HEK293 (cell line): Measurements from ENCODE around the gene TOR2A.

Experiments used
- CTCF ChIA-PET: fragments of 350-600 bp; formaldehyde crosslinking; extraction: SDS; loops from one replicate; lab custom pipeline; 2021; ENCODE audit warnings: antibody characterized with exemption; lab: Yijun Ruan, JAX
- POLR2A ChIA-PET: fragments of 300-600 bp; formaldehyde crosslinking; extraction: SDS; loops from one replicate; lab custom pipeline; 2020; ENCODE audit warnings: antibody characterized with exemption, inconsistent platforms; lab: Yijun Ruan, JAX
- H3K27ac ChIP-seq: fragments of 200-500 bp; sonication (Bioruptor generic); 2 replicates; pipeline ENCODE4 v1.5.1; 2014; ENCODE audit warnings: low read depth, low read length, control low read depth, inconsistent platforms; ENCODE audit errors: extremely low read depth
- H3K36me3 ChIP-seq, 2 experiments: fragments of 200-500 bp in 1 of 2; sonication (Bioruptor generic) in 1 of 2; 1 replicate in 1 of 2; 2 replicates in 1 of 2; pipeline ENCODE4 v1.5.1; 2014 to 2017; ENCODE audit warnings: inconsistent platforms in 2 of 2, low read length in 2 of 2; ENCODE audit not compliant: control insufficient read depth in 2 of 2, insufficient read depth in 1 of 2
- H3K4me1 ChIP-seq: fragments of 200-500 bp; sonication (Bioruptor generic); 2 replicates; pipeline ENCODE4 v1.5.1; 2014; ENCODE audit warnings: mild to moderate bottlenecking, low read length, inconsistent platforms; ENCODE audit not compliant: control insufficient read depth, insufficient read depth
- H3K4me3 ChIP-seq: 2 replicates; pipeline ENCODE4 v1.5.1; 2011; ENCODE audit warnings: low read depth, mild to moderate bottlenecking, control low read depth, low read length, moderate library complexity
- H3K9me3 ChIP-seq: fragments of 200-500 bp; sonication (Bioruptor generic); 2 replicates; pipeline ENCODE4 v1.5.1; 2014; ENCODE audit warnings: low read depth, low read length, inconsistent platforms; ENCODE audit not compliant: control insufficient read depth, insufficient read depth
- BCL11A ChIP-seq: fragments of 450-650 bp; formaldehyde crosslinking; IDR thresholded peaks from 2 replicates; pipeline ENCODE4 v1.5.1; 2016; ENCODE audit warnings: low read depth, missing biosample characterization, missing genetic modification characterization
- KLF1 ChIP-seq: fragments of 450-650 bp; formaldehyde crosslinking; IDR thresholded peaks from 2 replicates; pipeline ENCODE4 v1.5.1; 2016; ENCODE audit warnings: missing biosample characterization, missing genetic modification characterization
- MZF1 ChIP-seq: fragments of 450-650 bp; formaldehyde crosslinking; IDR thresholded peaks from 2 replicates; pipeline ENCODE4 v1.5.1; 2017; ENCODE audit warnings: missing biosample characterization, missing genetic modification characterization, borderline replicate concordance
- PRDM1 ChIP-seq: fragments of 450-650 bp; formaldehyde crosslinking; IDR thresholded peaks from 2 replicates; pipeline ENCODE4; 2016; ENCODE audit warnings: missing biosample characterization, missing genetic modification characterization
- TCF7L2 ChIP-seq: IDR thresholded peaks from 2 replicates; pipeline ENCODE4 v1.6.1; 2011; ENCODE audit warnings: low read depth, mild to moderate bottlenecking, inconsistent platforms, low read length, moderate library complexity, borderline replicate concordance
- ZBTB17 ChIP-seq: fragments of 450-650 bp; formaldehyde crosslinking; IDR thresholded peaks from 2 replicates; pipeline ENCODE4 v1.5.1; 2016; ENCODE audit warnings: missing biosample characterization, missing genetic modification characterization
- ZFP3 ChIP-seq: fragments of 450-650 bp; formaldehyde crosslinking; IDR thresholded peaks from 2 replicates; pipeline ENCODE4 v1.5.1; 2016; ENCODE audit warnings: low read depth, missing biosample characterization, missing genetic modification characterization
- ZFP69B ChIP-seq: fragments of 450-650 bp; formaldehyde crosslinking; IDR thresholded peaks from 2 replicates; pipeline ENCODE4 v1.5.1; 2016; ENCODE audit warnings: missing biosample characterization, missing genetic modification characterization
- ZNF133 ChIP-seq: fragments of 450-650 bp; formaldehyde crosslinking; IDR thresholded peaks from 2 replicates; pipeline ENCODE4 v1.5.1; 2016; ENCODE audit warnings: missing biosample characterization, missing genetic modification characterization
- ZNF211 ChIP-seq: fragments of 450-650 bp; formaldehyde crosslinking; IDR thresholded peaks from 2 replicates; pipeline ENCODE4 v1.5.1; 2016; ENCODE audit warnings: low read depth, missing biosample characterization, missing genetic modification characterization
- ZNF221 ChIP-seq: fragments of 450-650 bp; formaldehyde crosslinking; IDR thresholded peaks from 2 replicates; pipeline ENCODE4 v1.5.1; 2017; ENCODE audit warnings: missing biosample characterization, missing genetic modification characterization, borderline replicate concordance
- ZNF501 ChIP-seq: fragments of 450-650 bp; formaldehyde crosslinking; IDR thresholded peaks from 2 replicates; pipeline ENCODE4 v1.5.1; 2016; ENCODE audit warnings: missing biosample characterization, missing genetic modification characterization
- ZNF558 ChIP-seq: fragments of 450-650 bp; formaldehyde crosslinking; IDR thresholded peaks from 2 replicates; pipeline ENCODE4 v1.5.1; 2016; ENCODE audit warnings: missing biosample characterization, missing genetic modification characterization
- ZNF658 ChIP-seq: fragments of 450-650 bp; formaldehyde crosslinking; IDR thresholded peaks from 2 replicates; pipeline ENCODE4; 2016; ENCODE audit warnings: missing biosample characterization, missing genetic modification characterization
- ZNF768 ChIP-seq: fragments of 450-650 bp; formaldehyde crosslinking; IDR thresholded peaks from 2 replicates; pipeline ENCODE4 v1.5.1; 2018; ENCODE audit warnings: missing biosample characterization, mild to moderate bottlenecking, missing genetic modification characterization
- TF ChIP-seq, protein P1 (sequence below): fragments of 450-650 bp; formaldehyde crosslinking; IDR thresholded peaks from 2 replicates; pipeline ENCODE4 v1.5.1; 2016; ENCODE audit warnings: missing biosample characterization, missing genetic modification characterization
- TF ChIP-seq, protein P2 (sequence below): fragments of 450-650 bp; formaldehyde crosslinking; IDR thresholded peaks from 2 replicates; pipeline ENCODE4 v1.5.1; 2016; ENCODE audit warnings: missing biosample characterization, missing genetic modification characterization
- TF ChIP-seq, protein P3 (sequence below): fragments of 450-650 bp; formaldehyde crosslinking; IDR thresholded peaks from 2 replicates; pipeline ENCODE4 v1.5.1; 2016; ENCODE audit warnings: missing biosample characterization, missing genetic modification characterization
- TF ChIP-seq, protein P4 (sequence below): fragments of 450-650 bp; formaldehyde crosslinking; IDR thresholded peaks from 2 replicates; pipeline ENCODE4 v1.5.1; 2017; ENCODE audit warnings: missing biosample characterization, missing genetic modification characterization
- TF ChIP-seq, protein P5 (sequence below): fragments of 450-650 bp; formaldehyde crosslinking; IDR thresholded peaks from 2 replicates; pipeline ENCODE4 v1.5.1; 2016; ENCODE audit warnings: missing biosample characterization, missing genetic modification characterization
- TF ChIP-seq, protein P6 (sequence below): fragments of 450-650 bp; formaldehyde crosslinking; IDR thresholded peaks from 2 replicates; pipeline ENCODE4 v1.5.1; 2016; ENCODE audit warnings: missing biosample characterization, missing genetic modification characterization

Gene TOR2A

DNA sequence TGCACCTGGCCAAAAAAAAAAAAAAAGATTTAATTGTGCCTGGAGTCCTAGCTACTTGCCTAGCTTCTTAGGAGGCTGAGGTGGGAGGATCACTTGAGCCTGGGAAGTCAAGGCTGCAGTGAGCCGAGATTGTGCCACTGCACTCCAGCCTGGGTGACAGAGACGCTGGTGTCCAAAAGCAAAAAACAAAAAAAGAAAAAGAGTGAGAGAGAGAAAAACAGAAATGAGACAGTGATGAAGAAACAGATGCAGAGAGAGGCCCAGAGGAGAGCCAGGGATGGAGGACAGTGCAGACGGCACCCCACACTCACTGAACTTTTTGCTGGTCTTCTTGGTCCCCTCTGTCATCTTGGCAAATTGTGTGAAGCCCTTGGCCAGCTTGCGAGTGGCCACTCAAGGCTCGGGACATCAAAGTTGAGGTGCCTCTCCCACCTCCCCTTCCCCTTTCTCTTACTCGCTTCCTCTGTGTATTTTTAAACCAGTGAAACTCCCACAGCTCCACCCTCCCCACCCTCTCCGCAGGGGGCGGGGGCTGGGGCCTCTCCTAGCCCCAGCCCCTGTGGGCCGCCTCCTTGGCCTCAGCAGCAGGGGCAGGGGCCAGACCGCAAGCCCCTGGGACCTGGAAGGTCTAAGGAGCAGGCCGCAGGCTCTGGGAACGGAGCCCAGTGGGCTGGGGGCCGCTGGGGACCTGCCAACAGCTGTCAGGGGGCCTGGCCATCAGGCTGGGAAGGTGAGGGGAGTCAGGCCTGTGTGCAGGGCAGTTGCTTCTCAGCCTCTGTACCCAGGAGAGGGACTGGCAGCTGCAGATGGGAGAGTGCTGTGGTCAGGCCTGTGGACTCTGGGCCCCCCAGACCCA lies 43.4 kb upstream of the TOR2A start, which contains the start of gene SH2D3C (continued):
- TF ChIP-seq, protein P1, sequence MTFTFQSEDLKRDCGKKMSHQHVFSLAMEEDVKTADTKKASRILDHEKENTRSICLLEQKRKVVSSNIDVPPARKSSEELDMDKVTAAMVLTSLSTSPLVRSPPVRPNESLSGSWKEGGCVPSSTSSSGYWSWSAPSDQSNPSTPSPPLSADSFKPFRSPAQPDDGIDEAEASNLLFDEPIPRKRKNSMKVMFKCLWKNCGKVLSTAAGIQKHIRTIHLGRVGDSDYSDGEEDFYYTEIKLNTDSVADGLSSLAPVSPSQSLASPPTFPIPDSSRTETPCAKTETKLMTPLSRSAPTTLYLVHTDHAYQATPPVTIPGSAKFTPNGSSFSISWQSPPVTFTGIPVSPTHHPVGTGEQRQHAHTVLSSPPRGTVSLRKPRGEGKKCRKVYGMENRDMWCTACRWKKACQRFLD (tag by site-specific recombination): no peak
- TF ChIP-seq ZNF221 (tag by site-specific recombination) (no peak), ZNF768 (no peak), ZFP69B (tag by site-specific recombination) (no peak)
- TF ChIP-seq, protein P2, sequence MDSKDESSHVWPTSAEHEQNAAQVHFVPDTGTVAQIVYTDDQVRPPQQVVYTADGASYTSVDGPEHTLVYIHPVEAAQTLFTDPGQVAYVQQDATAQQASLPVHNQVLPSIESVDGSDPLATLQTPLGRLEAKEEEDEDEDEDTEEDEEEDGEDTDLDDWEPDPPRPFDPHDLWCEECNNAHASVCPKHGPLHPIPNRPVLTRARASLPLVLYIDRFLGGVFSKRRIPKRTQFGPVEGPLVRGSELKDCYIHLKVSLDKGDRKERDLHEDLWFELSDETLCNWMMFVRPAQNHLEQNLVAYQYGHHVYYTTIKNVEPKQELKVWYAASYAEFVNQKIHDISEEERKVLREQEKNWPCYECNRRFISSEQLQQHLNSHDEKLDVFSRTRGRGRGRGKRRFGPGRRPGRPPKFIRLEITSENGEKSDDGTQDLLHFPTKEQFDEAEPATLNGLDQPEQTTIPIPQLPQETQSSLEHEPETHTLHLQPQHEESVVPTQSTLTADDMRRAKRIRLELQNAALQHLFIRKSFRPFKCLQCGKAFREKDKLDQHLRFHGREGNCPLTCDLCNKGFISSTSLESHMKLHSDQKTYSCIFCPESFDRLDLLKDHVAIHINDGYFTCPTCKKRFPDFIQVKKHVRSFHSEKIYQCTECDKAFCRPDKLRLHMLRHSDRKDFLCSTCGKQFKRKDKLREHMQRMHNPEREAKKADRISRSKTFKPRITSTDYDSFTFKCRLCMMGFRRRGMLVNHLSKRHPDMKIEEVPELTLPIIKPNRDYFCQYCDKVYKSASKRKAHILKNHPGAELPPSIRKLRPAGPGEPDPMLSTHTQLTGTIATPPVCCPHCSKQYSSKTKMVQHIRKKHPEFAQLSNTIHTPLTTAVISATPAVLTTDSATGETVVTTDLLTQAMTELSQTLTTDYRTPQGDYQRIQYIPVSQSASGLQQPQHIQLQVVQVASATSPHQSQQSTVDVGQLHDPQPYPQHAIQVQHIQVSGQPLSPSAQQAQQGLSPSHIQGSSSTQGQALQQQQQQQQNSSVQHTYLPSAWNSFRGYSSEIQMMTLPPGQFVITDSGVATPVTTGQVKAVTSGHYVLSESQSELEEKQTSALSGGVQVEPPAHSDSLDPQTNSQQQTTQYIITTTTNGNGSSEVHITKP: peak; percentile 68
- TF ChIP-seq, all 188 proteins: peak for 2

DNA sequence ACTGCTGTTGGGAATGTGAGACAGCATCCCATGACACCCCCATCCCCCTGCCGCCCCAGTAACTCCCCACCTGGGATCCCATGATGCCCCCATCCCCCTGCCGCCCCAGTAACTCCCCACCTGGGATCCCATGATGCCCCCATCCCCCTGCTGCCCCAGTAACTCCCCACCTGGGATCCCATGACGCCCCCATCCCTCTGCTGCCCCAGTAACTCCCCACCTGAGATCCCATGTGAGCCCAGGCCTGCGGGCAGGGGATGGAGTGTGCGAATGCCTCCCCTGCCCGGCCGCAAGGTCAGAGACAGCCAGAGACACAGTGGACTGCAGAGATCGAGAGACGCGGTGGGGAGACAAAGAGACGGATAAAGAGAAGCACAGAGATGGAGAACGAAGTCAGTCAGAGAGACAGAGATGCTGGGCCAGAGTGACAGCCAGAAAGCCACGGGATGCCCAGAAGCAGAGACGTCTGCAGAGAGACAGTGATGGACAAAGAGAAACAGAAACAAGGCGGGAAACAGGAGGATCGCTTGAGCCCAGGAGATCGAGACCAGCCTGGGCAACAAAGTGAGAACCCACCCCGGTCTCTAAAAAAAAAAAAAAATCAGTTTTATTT lies 42.4 kb upstream of the TOR2A start:
- H3K27ac ChIP-seq: no peak overlapping the region
- no peaks in the 10 kb centered on the region for H3K9me3 ChIP-seq
- no peak overlapping the region for H3K4me3 ChIP-seq
- H3K4me1 ChIP-seq: no peaks in the 10 kb centered on the region
- no peaks in the 10 kb centered on the region for H3K36me3 ChIP-seq
- ChIA-PET POLR2A (no interaction called here), CTCF (interaction anchor here (0.7 kb wide), 1 partner anchor 84 kb away, joined by 4 read pairs; no protein-coding TSS in a partner anchor)
- no peak for TF ChIP-seq TCF7L2
- no peak for TF ChIP-seq BCL11A (tag by site-specific recombination)
- no peak for TF ChIP-seq PRDM1 (tag by site-specific recombination)
- TF ChIP-seq ZNF658 (tag by site-specific recombination): no peak
- TF ChIP-seq, protein P3, sequence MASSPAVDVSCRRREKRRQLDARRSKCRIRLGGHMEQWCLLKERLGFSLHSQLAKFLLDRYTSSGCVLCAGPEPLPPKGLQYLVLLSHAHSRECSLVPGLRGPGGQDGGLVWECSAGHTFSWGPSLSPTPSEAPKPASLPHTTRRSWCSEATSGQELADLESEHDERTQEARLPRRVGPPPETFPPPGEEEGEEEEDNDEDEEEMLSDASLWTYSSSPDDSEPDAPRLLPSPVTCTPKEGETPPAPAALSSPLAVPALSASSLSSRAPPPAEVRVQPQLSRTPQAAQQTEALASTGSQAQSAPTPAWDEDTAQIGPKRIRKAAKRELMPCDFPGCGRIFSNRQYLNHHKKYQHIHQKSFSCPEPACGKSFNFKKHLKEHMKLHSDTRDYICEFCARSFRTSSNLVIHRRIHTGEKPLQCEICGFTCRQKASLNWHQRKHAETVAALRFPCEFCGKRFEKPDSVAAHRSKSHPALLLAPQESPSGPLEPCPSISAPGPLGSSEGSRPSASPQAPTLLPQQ (tag by site-specific recombination): no peak
- no peak for TF ChIP-seq ZNF211 (tag by site-specific recombination)
- no peak for TF ChIP-seq ZNF558 (tag by site-specific recombination)
- no peak for TF ChIP-seq ZFP3 (tag by site-specific recombination)
- no peak for TF ChIP-seq ZNF133
- no peak for TF ChIP-seq ZBTB17 (tag by site-specific recombination)
- TF ChIP-seq, protein P4, sequence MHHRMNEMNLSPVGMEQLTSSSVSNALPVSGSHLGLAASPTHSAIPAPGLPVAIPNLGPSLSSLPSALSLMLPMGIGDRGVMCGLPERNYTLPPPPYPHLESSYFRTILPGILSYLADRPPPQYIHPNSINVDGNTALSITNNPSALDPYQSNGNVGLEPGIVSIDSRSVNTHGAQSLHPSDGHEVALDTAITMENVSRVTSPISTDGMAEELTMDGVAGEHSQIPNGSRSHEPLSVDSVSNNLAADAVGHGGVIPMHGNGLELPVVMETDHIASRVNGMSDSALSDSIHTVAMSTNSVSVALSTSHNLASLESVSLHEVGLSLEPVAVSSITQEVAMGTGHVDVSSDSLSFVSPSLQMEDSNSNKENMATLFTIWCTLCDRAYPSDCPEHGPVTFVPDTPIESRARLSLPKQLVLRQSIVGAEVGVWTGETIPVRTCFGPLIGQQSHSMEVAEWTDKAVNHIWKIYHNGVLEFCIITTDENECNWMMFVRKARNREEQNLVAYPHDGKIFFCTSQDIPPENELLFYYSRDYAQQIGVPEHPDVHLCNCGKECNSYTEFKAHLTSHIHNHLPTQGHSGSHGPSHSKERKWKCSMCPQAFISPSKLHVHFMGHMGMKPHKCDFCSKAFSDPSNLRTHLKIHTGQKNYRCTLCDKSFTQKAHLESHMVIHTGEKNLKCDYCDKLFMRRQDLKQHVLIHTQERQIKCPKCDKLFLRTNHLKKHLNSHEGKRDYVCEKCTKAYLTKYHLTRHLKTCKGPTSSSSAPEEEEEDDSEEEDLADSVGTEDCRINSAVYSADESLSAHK (tag by site-specific recombination): no peak
- TF ChIP-seq, protein P5, sequence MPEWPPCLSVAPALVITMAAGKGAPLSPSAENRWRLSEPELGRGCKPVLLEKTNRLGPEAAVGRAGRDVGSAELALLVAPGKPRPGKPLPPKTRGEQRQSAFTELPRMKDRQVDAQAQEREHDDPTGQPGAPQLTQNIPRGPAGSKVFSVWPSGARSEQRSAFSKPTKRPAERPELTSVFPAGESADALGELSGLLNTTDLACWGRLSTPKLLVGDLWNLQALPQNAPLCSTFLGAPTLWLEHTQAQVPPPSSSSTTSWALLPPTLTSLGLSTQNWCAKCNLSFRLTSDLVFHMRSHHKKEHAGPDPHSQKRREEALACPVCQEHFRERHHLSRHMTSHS (tag by site-specific recombination): no peak
- TF ChIP-seq, protein P6, sequence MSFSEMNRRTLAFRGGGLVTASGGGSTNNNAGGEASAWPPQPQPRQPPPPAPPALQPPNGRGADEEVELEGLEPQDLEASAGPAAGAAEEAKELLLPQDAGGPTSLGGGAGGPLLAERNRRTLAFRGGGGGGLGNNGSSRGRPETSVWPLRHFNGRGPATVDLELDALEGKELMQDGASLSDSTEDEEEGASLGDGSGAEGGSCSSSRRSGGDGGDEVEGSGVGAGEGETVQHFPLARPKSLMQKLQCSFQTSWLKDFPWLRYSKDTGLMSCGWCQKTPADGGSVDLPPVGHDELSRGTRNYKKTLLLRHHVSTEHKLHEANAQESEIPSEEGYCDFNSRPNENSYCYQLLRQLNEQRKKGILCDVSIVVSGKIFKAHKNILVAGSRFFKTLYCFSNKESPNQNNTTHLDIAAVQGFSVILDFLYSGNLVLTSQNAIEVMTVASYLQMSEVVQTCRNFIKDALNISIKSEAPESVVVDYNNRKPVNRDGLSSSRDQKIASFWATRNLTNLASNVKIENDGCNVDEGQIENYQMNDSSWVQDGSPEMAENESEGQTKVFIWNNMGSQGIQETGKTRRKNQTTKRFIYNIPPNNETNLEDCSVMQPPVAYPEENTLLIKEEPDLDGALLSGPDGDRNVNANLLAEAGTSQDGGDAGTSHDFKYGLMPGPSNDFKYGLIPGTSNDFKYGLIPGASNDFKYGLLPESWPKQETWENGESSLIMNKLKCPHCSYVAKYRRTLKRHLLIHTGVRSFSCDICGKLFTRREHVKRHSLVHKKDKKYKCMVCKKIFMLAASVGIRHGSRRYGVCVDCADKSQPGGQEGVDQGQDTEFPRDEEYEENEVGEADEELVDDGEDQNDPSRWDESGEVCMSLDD: no peak
- no peak for TF ChIP-seq MZF1 (tag by site-specific recombination)
- TF ChIP-seq ZNF501 (tag by site-specific recombination): no peak
- no peak for TF ChIP-seq KLF1 (tag by site-specific recombination)
